Stimulated activated CD4-positive, alpha-beta T cell treated with anti-CD3 and anti-CD28 coated beads, Interleukin-12 subunit alpha, Interleukin-12 subunit beta, amount 100 ng/mL, for 48 hours (primary cell): ENCODE data around the gene RNF167.

ENCODE experiments used
- DNase-seq, 3 donors: peaks; one replicate each; pipeline ENCODE4 v3.0.0-alpha.2; 2020; ENCODE audit warnings: low read depth in 2 of 3, low spot score in 1 of 3

RNF167 gene

DNA sequence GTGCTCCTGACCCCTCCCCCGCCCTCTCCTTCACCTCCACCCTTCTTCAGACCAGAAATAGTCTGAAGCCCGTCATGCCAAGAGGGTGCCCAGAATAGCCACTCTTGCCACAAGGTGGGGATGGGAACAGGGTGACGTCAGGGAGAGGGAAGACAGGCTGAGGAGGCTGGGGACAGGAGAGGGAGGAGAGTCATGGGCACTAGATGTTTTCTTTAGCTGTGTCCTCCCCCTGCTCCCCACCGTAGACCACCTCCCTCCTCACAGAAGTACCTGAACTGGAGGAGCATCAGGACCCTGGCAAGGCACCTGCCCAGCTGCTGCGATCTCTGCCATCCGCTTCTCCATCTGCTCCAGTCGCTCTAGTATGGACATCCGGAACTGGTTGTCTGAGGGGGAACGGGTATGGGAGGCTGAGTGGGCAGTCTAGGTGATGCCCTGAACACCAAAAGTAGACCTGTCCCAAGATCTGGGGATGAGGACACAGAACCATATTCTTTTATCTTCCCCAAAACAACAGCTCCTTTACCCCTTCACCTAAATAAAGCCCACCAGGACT is 34.1 kb downstream of the RNF167 start:
- DNase-seq: no peak

DNA sequence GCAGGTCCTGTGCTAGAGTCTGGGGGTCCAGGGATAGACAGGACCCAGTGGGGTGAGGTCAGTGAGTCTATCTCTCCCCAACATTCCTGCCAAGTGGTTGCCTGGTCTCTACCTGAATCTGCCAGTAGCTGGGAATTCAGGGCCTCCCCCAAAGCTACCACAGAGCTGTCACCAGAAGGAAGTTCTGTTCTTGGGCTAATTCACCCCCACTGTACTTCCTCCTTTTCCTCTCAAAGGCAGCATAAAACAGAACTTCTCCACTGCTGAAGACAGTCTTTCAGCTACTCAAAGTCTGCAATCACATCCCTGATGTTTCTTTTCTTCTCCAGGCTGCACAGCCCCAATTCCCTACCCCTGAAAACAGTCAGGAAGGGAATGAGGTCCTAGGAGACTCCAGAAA is 38.7 kb downstream of the RNF167 start:
- DNase-seq: no peak

DNA sequence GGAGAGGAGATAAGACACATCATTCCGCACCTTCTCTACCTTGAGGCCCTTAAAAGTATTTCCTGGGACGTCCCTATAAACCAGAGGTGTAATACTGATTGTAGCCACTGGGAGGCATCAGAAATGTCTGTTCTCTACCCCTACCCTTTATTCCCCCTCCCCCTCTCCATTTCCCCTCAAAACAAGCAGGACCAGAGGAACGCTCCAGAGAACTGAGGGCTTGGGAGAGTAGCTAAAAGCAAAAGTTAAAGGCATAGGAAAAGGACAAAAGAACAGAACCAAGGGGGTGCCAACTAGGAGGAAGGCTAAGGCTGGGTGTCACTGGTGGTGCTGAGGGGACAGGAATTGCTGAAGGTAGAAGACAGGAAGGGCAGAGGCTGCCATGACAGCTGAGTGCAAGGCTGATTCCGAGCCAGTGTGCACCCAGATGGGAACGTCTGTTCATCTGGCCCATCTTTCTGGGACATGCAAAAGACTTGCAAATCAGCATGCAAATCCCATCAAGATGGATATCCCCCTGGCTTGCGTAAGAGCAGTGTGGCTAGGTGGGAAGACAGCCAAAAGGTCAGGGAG is 40.7 kb downstream of the RNF167 start:
- DNase-seq: peak in 1 of 3 donors; percentile 81

DNA sequence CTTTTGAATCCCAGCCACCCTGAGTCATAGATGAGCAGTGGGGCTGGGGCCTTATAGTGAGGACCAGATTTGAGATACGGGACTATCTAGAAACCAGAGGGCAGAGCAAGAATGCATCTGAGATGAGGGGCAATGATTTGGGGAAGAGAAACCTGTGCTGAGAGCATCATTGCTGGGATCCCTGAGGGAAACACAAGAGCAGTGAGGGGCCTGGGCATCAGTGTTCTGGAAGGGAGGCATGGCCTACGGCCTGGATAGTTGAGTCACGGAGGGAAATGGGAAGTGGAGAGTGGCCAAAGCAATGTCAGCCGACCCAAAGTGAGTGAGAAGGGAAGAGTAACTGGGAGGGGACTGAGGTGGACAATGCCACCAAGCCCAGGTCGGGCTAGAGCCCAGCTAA is 42.2 kb downstream of the RNF167 start:
- no peak for DNase-seq

DNA sequence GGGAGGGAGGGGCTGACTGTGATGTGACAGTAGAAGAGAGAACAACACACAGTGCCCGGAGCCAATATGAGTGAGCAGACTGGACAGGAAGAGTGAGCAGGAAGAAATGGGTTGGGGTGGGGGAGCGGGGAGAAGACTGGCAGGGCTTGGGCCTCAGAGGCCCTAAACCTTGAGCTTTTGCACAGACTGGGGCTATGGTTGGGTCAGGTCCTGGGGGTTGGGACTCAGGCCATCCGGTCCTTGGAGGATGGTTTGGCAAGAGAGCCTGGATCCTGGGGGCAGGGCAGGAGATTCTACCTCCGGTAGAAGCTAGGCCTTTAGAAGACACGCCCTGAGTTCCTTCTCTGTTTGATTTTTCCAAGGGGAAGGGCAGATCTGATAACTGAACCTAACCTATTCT is 46.3 kb downstream of the RNF167 start:
- no peak for DNase-seq

DNA sequence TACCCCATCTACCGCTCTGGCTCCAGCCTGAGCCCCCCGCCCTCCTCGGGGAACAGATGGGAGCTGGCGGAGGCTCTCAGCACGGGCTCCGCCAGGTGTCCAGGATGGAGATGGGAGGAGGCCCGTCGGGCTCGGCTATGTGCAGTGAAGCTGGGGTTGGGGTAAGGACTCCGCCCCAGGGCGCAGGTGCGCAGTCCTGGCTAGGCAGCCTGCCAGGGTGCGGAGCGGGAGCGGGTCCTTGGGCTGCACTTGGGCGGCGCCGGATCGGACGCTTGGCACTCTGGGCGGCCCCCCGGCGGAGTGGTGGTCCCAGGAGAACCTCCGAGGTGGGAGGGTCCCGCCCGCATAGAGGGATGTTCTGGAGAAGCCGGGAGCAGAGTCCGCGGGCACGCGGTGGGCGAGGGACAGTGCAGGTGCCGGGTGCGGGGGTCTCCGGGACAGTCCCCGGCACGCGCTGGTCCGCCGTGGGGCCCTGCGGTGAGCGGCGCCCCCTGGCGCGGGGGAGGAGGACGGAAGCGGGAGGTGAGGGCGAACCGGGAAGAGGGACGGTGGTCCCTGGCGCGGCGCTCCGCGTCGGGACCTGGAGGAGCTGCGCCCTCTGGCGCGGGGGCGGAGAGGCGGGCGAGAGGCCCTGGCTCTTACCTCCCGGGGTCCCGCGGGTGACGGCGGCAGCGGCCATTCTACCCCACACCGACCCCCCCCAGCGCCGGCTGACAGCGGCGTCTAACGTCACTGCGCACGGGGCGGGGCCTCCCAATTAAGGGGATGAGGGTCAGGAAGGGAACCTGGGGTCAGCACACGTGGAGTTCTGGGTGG is 47.1 kb downstream of the RNF167 start, which contains the start of gene CAMTA2:
CAMTA2 (minus strand) TSS at position 725 of the 816 bp plus-strand sequence. CDS start 1,453 bp downstream, outside the sequence.
- DNase-seq: peak; percentile 71 to 86 (median 81)

DNA sequence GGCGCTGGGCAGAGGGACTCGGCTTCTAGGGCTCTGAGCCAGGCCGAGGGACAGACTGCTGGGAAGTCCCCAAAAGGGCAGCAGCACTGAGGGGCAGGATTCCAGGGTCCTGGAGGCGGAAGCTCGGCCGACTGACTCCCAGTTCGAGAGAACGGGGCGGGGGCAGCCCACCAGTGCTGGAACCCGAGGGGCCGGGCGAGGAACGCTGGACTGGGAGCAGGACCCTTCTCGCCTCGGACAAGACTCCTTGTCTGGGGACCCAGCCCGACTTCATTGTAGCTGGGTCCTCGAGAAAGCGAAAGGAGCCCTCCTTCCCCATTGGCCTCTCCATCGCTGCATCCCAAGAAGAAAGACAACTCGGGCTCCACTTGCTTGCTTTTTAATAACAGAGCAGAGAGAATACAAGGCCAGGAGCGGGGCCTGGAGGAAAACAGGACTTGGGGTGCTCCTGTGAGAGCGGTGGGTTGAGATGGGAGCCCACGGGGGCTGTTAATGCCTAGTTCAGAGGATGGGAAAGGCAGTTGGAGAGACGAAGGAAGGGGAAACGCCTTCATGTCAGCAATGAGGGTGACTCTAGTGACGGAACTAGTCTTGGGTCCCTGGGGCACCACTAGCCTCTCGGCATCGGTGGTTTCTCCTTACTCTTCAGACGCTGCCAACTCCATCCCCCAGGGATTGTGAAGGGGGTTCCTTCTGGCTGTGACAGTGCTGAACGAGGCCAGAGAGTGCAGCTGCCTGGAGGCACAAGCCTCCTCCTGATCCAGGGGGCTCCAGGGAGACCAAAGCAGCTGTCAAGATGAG is 47.9 kb downstream of the RNF167 start:
- DNase-seq: no peak

DNA sequence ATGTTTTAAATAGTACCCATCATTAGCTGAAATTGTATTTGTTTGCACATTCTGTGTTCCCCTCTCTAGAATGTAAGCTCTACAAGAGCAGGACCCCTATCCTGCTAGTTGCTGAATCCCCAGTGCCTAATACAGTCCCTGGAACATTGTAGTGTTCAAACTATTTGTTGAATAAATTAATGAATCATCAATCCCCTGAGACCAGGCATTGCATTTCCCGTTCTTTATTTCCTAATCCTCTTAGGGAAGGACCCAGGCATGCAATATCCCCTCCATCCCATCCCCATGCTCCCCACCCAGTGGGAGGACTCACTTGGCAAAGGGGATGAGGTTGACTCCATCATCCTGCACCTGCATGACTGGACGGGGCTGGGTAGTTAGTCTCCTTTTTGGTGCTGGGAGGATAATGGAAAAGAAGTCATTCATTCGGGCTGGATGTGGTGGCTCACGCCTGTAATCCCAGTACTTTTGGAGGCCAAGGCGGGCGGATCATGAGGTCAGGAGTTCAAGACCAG is 54.1 kb downstream of the RNF167 start:
- no peak for DNase-seq
